Effector CD8-positive, alpha-beta T cell (primary cell): ENCODE data around the gene CLEC4M.
"Not testable (repeated sequence)": the region's sequence is repeated elsewhere in the genome, so short reads cannot be mapped to it uniquely, and the experiment has no call there.

Experiments
- DNase-seq: peaks from one replicate; lab custom pipeline; 2025; lab: John Stamatoyannopoulos, UW

The CLEC4M gene

GRCh38 chr19:7740682-7741054 is 22.4 kb upstream of the CLEC4M start:
- no peak for DNase-seq

DNA sequence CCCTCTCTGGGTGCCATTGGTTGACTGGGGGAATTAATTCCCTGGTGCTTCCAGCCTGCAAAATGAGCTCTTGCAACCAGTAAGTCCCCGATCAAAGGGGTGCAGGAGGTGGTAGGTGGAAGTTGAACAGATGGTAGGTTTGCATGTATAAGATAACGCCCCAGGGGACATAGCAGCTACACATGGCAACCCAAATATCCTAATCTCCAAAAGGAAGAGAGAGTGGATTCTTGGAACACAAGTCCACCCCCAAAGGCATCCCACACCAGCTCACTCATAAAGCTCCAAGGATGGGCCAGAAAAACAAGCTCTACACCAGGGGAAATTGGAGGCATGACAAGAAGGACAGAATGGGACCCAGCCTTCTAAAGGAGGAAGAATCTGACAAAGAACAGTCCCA is 20.5 kb upstream of the CLEC4M start:
- no peak for DNase-seq

- DNase-seq, result no peak
These were observed 20.1 kb upstream of the CLEC4M start for GRCh38 chr19:7742991-7743390.

DNA sequence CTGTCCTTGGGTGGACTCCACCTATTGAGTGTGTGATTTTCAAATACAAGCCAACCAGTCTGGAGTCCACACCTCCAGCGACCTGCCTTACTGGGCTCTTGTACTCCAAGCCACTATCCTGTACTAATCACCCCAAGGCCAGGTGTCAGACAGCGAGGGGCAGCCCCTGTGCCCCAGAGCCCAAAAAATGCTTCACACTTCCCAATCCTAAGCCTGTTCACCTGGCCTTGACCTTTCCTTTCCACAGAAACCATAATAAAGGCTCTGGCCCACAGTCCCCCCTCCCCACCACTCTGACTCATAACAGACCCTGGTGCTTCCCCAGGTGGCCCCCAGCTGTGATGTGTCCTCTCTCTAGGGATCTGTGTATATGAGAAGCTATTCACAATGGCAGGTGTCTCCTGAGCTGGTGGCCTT is 19.6 kb upstream of the CLEC4M start:
- no peak for DNase-seq

DNA sequence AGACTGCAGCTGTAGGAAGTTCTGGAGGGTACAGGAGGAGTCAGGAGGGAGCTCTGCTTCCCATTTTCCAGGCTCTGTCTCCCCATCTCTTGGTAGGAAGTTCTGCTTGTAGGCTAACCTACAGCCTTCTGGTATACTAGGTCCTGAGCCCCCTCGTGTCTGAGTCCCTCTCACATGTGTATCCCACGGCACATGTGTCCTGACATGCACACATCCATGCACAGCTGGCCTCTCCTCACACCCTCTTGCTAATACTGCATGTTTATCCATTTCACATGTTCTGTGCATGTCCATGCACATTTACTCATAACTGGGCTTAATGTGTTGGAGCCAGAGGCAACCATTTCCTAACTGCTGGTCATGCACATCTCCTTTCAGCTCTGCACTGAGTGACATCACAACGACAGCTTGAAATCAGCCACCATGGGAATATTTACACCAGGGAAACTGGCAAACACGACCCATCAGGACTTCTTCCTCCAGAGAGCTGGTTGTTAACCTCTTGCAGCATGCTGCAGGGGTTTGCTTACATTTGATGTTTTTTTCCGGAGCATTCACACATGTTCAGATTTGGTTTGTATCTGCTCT is 18.8 kb upstream of the CLEC4M start:
- no peak for DNase-seq

GRCh38 chr19:7744871-7745650 is 18.0 kb upstream of the CLEC4M start:
- no peak for DNase-seq

GRCh38 chr19:7746306-7746705 is 16.7 kb upstream of the CLEC4M start:
- not testable (repeated sequence) for DNase-seq

- no peak for DNase-seq
These were observed 15.8 kb upstream of the CLEC4M start, which contains the start of gene CD209 for GRCh38 chr19:7746903-7747884. Gene CD209 (minus strand): TSS chr19:7747534. CDS start chr19:7747511, 23 bp downstream.

DNA sequence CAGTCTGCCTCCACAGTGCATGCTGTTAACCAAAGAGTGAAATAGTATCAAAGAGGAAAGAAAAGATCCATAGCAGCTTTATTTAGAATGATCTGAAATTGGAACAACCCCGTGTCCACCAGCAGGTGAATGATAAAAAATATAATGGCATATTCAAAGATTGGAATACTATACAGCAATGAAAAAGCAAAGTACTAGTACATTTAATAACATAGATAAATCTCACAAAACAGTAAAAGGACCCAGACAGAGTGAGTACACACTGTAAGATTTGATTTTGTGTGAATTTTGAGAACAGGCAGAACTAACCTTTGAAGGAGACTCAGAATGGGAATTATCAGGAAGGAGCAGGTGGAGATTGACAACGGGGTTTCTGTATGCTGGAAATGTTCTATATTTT is 14.9 kb upstream of the CLEC4M start:
- DNase-seq, result no peak

DNA sequence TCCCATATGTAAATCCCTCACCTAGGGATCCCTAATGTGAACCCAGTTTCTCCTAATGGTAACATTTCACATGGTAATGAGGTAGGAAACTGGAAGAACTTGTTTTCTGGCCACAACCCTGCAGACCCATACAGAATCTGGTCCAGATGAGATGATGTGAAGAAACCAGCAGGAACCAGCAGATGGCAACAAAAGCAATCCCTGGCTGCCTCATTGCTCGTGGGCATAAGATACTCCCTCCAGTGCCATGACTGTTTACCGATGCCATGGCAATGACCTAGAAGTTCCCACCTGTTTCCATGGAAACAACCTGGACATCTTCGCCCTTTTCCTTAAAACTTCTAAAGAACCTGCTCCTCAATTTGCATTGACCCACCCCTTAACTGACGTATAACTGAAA is 14.3 kb upstream of the CLEC4M start:
- no peak for DNase-seq

GRCh38 chr19:7751157-7751783 is 11.8 kb upstream of the CLEC4M start:
- no peak for DNase-seq

DNA sequence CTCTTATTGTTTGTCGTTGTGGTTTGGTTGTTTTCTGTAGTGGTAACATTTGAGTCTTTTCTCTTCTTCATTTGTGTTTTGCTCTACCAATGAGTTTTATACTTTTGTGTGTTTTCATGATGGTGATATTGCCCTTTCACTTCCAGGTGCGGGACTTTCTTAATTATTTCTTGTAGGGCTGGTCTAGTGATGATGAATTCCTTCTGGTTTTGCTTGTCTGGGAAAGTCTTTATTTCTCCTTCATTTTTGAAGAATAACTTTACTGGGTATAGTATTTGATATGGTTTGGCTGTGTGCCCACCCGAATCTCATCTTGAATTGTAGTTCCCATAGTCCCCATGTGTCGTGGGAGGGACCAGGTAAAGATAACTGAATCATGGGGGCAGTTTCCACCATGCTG is 6.8 kb upstream of the CLEC4M start:
- no peak for DNase-seq

DNA sequence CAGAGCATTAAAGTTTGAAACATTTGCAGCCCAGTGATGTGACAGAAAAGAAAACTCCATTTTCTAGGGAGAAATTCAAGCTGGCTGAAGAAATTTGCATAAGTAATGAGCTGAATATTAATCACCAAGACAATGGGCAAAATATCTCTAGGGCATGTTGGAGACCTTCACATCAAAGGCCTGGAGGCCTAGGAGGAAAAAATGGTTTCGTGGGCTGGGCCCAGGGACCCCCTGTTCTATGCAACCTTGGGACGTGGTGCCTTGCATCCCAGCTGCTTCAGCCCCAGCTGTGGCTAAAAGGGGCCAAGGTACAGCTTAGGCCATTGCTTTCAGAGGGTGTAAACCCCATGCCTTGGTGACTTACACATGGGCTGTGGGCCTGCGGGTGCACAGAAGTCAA is 5.7 kb upstream of the CLEC4M start:
- DNase-seq, result no peak

- no peak for DNase-seq
These were observed 3.9 kb upstream of the CLEC4M start for GRCh38 chr19:7759156-7759555.

DNA sequence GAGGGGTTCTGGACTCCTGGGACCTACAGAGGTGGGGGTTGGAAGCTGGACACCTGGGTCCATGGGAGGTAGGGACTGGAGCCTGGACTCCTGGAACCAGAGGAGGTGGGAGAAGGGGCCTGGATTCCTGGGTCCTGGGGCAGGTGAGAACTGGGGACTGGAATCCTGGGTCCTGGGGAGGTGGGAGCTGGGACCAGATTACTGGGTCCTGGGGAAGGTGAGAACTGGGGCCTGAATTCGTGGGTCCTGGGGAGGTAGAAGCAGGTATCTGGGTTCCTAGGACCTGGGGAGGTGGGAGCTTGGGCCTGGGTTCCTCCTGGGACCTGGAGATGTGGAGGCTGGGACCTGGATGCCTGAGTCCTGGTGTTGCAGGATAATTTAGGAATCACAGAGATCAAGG is 653 bp downstream of the CLEC4M start:
- no peak for DNase-seq

- DNase-seq, result not testable (repeated sequence)
These were observed 1.1 kb downstream of the CLEC4M start for GRCh38 chr19:7764157-7764556.

DNA sequence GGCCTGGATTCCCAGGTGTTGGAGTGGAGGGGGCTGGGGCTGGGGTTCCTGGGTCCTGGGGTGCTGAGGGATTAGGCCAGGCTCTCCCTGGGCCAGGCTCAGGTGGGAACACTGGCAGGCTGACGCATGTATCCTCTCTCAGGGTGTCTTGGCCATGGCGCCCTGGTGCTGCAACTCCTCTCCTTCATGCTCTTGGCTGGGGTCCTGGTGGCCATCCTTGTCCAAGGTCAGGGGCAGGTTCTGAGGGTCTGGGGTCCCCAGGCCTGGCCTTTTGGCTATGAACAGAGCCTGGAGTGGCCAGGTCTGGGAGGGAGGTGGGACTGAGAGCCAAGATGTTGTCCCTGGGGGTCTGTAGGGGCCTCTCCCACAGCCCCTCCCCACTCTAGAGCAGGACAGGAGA is 2.0 kb downstream of the CLEC4M start:
- not testable (repeated sequence) for DNase-seq

- DNase-seq, result no peak
These were observed 3.5 kb downstream of the CLEC4M start for GRCh38 chr19:7766535-7766934.

- no peak for DNase-seq
These were observed 4.4 kb downstream of the CLEC4M start for GRCh38 chr19:7767487-7767886.

DNA sequence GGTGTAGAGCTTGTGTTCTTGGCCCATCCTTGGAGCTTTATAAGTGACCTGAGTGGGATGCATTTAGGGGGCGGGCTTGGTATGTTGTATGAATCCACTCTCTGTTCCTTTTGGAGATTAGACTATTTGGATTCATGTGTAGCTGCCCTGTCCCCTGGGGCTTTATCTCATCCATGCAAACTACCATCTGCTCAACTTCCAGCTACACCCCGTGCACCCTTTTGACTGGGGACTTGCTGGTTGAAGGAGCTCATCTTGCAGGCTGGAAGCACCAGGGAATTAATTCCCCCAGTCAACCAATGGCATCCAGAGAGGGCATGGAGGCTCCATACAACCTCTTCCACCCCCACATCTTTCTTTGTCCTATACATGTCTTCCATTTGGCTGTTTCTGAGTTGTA is 6.1 kb downstream of the CLEC4M start:
- no peak for DNase-seq

- DNase-seq, result no peak
These were observed 8.0 kb downstream of the CLEC4M start for GRCh38 chr19:7771072-7771471.

DNA sequence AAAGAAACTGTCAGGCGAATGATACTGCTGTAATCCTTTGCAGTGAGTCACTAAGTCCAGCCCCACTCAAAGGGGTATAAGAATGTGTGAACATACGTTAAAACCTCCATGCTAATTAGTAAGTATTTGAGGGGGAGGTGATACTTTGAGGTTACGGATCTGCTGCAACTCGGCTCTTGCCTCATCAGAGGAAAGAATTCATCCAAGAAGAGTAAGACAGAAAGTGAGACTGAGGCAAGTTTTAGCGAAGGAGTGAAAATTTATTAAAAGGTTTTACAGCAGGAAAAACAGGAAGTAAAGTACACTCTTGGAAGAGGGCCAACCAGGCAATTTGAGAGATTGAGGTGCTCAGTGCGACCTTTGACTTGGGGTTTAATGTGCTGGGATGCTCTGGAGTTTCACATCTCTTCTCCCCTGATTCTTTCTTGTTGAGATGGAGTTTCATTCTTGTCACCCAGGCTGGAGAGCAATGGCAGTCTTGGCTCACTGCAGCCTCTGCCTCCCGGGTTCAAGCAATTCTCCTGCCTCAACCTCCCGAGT is 9.8 kb downstream of the CLEC4M start:
- DNase-seq, result no peak
